Cardiac fibroblast (primary cell): ENCODE measurements around the gene HID1.
"Not testable (repeated sequence)": the region's sequence is repeated elsewhere in the genome, so short reads cannot be mapped to it uniquely, and the experiment has no call there.

ENCODE experiments used
- DNase-seq, 2 donors: peaks; one replicate each; pipeline versions ENCODE4 v3.0.0 to v3.0.0-alpha.2; 2010; ENCODE audit warnings: low read depth in 2 of 2
- H3K4me3 ChIP-seq, 2 donors: replicated peaks in 1 of 2; 1 replicate in 1 of 2; 2 replicates in 1 of 2; pipeline ENCODE4 v1.5.1; 2011; ENCODE audit warnings: low read depth in 2 of 2, low read length in 2 of 2, mild to moderate bottlenecking in 2 of 2, moderate library complexity in 1 of 2
- CTCF ChIP-seq: IDR thresholded peaks from one replicate; pipeline ENCODE4 v1.5.1; 2011; ENCODE audit warnings: low read depth, mild to moderate bottlenecking, low read length, inconsistent platforms

HID1 gene

GRCh38 chr17:74916851-74917199 is 55.7 kb downstream of the HID1 start:
- no peak for TF ChIP-seq CTCF
- no peak for DNase-seq
- no peak overlapping the region for H3K4me3 ChIP-seq

- DNase-seq: no peak
- no peak for TF ChIP-seq CTCF
- H3K4me3 ChIP-seq: no peak overlapping the region
Observed at GRCh38 chr17:74916136-74916850, 56.3 kb downstream of the HID1 start.

- DNase-seq, H3K4me3 ChIP-seq: not testable (repeated sequence)
Observed at GRCh38 chr17:74911423-74911822, 61.1 kb downstream of the HID1 start.

GRCh38 chr17:74909097-74909496 is 63.5 kb downstream of the HID1 start:
- H3K4me3 ChIP-seq, DNase-seq: not testable (repeated sequence)

GRCh38 chr17:74907012-74907411 is 65.5 kb downstream of the HID1 start:
- no peak overlapping the region for H3K4me3 ChIP-seq
- no peak for TF ChIP-seq CTCF
- DNase-seq: no peak

GRCh38 chr17:74906214-74906793 is 66.3 kb downstream of the HID1 start:
- not testable (repeated sequence) for DNase-seq, H3K4me3 ChIP-seq

- TF ChIP-seq CTCF: no peak
- DNase-seq: no peak
Observed at GRCh38 chr17:74904687-74905409, 67.7 kb downstream of the HID1 start.

GRCh38 chr17:74903671-74904070 is 68.9 kb downstream of the HID1 start:
- TF ChIP-seq CTCF: no peak
- H3K4me3 ChIP-seq: no peak overlapping the region
- no peak for DNase-seq

More at GRCh38 chr17:74904687-74905409, 67.7 kb downstream of the HID1 start:
- H3K4me3 ChIP-seq: no peak overlapping the region
